Karpas-422 (cell line): ENCODE data around the gene NUP43. TPM values are rescaled to one million over a fixed set of nuclear protein-coding genes. Genes with fewer than 3 reads are reported as not detected.
"Not testable (repeated sequence)": the region's sequence is repeated elsewhere in the genome, so short reads cannot be mapped to it uniquely, and the experiment has no call there.

Experiments used
- DNase-seq: peaks from one replicate; pipeline ENCODE4 v3.0.0-alpha.2; 2015
- H2AFZ ChIP-seq: fragments of 200-600 bp; sonication (generic); 2 replicates; pipeline ENCODE4 v1.6.1; 2014; ENCODE audit warnings: antibody characterized with exemption, low read length, mixed read lengths
- H3K27ac ChIP-seq: fragments of 200-600 bp; sonication (generic); 2 replicates; pipeline ENCODE4 v1.5.1; 2014; ENCODE audit warnings: mild to moderate bottlenecking, low read length, moderate library complexity
- H3K27me3 ChIP-seq: fragments of 200-600 bp; sonication (generic); 2 replicates; pipeline ENCODE4 v1.6.1; 2014; ENCODE audit warnings: low read length, mixed read lengths
- H3K36me3 ChIP-seq: fragments of 200-600 bp; sonication (generic); 2 replicates; pipeline ENCODE4 v1.6.1; 2014; ENCODE audit warnings: low read length, mixed read lengths; ENCODE audit not compliant: insufficient read depth
- H3K4me1 ChIP-seq: fragments of 200-600 bp; sonication (generic); 2 replicates; pipeline ENCODE4 v1.6.1; 2014; ENCODE audit warnings: mild to moderate bottlenecking, low read length, mixed read lengths
- H3K4me2 ChIP-seq: fragments of 200-600 bp; sonication (generic); 2 replicates; pipeline ENCODE4 v1.6.1; 2014; ENCODE audit warnings: low read length, low read depth, mild to moderate bottlenecking; ENCODE audit not compliant: poor library complexity, severe bottlenecking
- H3K4me3 ChIP-seq: fragments of 200-600 bp; sonication (generic); 2 replicates; pipeline ENCODE4 v1.5.1; 2014; ENCODE audit warnings: mild to moderate bottlenecking, antibody characterized with exemption, low read length, mixed read lengths
- H3K79me2 ChIP-seq: fragments of 200-600 bp; sonication (generic); 2 replicates; pipeline ENCODE4 v1.6.1; 2014; ENCODE audit warnings: mild to moderate bottlenecking, low read length, mixed read lengths
- H3K9ac ChIP-seq: fragments of 200-600 bp; sonication (generic); 2 replicates; pipeline ENCODE4 v1.6.0; 2014; ENCODE audit warnings: low read length
- H3K9me2 ChIP-seq: fragments of 200-600 bp; sonication (generic), shearing (Covaris generic); replicated peaks from 2 replicates; pipeline ENCODE4 v1.6.0; 2014; ENCODE audit warnings: mild to moderate bottlenecking, low read length, moderate library complexity; ENCODE audit not compliant: insufficient read depth
- H3K9me3 ChIP-seq: fragments of 300-700, 200-600 bp; sonication (generic); 2 replicates; pipeline ENCODE4 v1.6.1; 2014; ENCODE audit warnings: low read length, mixed read lengths
- H4K20me1 ChIP-seq: fragments of 200-600 bp; sonication (generic); 2 replicates; pipeline ENCODE4 v1.6.1; 2014; ENCODE audit warnings: mild to moderate bottlenecking, antibody characterized with exemption, low read length, low read depth; ENCODE audit not compliant: insufficient read depth
- total RNA-seq: library from RNA; depleted of rRNA; stranded (reverse); fragments of >200 nt; shearing (Covaris generic); gene quantifications from 2 replicates; pipeline ENCODE4 v1.2.3, GENCODE V29; 2014; ENCODE audit warnings: low replicate concordance

The NUP43 gene
- total RNA-seq, 1 experiment from 2014 or later, result 35.7 TPM

- Histone ChIP-seq H3K4me2 (peak overlapping the region; percentile 5), H3K9ac (no peak overlapping the region), H3K27me3 (no peaks in the 10 kb centered on the region), H3K27ac (no peak overlapping the region; the same call in 1 of the 2 replicates), H3K9me2 (no peaks in the 10 kb centered on the region), H3K9me3 (no peaks in the 10 kb centered on the region), H3K36me3 (peaks cover 9% of the 10 kb centered on the region; the same call in 1 of the 2 replicates), H2AFZ (no peak overlapping the region), H3K79me2 (peaks cover 81% of the 10 kb centered on the region), H4K20me1 (peaks cover 24% of the 10 kb centered on the region), H3K4me3 (no peak overlapping the region), H3K4me1 (peaks cover 21% of the 10 kb centered on the region)
- DNase-seq, result peak; percentile 24
Observed at GRCh38 chr6:149752600-149753373, 6.5 kb upstream of the NUP43 start.

GRCh38 chr6:149751920-149752319 is 5.6 kb upstream of the NUP43 start:
- not testable (repeated sequence) for H3K4me2 ChIP-seq, H3K9ac ChIP-seq, H3K27me3 ChIP-seq, H3K9me3 ChIP-seq, H3K4me3 ChIP-seq, H3K9me2 ChIP-seq, H2AFZ ChIP-seq, H3K36me3 ChIP-seq, H3K27ac ChIP-seq
- peaks cover 73% of the 10 kb centered on the region for H3K79me2 ChIP-seq
- H4K20me1 ChIP-seq, result peaks cover 24% of the 10 kb centered on the region
- H3K4me1 ChIP-seq, result peaks cover 22% of the 10 kb centered on the region
- peak; percentile 34 for DNase-seq

- H3K27ac ChIP-seq, result no peak overlapping the region
- H3K9me3 ChIP-seq, result no peaks in the 10 kb centered on the region
- peak; percentile 24 for DNase-seq
- H3K4me1 ChIP-seq, result peaks cover 27% of the 10 kb centered on the region
- H3K9me2 ChIP-seq, result no peaks in the 10 kb centered on the region
- peaks cover 68% of the 10 kb centered on the region for H3K79me2 ChIP-seq
- H3K4me2 ChIP-seq, result peak overlapping the region; percentile 78
- peaks cover 24% of the 10 kb centered on the region for H4K20me1 ChIP-seq
- H3K27me3 ChIP-seq, result no peaks in the 10 kb centered on the region
- peak overlapping the region; percentile 98 for H3K4me3 ChIP-seq
- no peak overlapping the region for H3K9ac ChIP-seq
- H2AFZ ChIP-seq, result no peak overlapping the region
- peaks cover 9% of the 10 kb centered on the region; the same call in 1 of the 2 replicates for H3K36me3 ChIP-seq
Observed at GRCh38 chr6:149751239-149751638, 4.9 kb upstream of the NUP43 start.

- peak overlapping the region; percentile 78 for H3K4me2 ChIP-seq
Observed at GRCh38 chr6:149750136-149750609, 3.8 kb upstream of the NUP43 start.

GRCh38 chr6:149749594-149750135 is 3.3 kb upstream of the NUP43 start, which contains the start of gene PCMT1:
PCMT1 (plus strand) TSS chr6:149749741; CDS start chr6:149749902, 161 bp downstream.
- H3K9me2 ChIP-seq, result no peaks in the 10 kb centered on the region
- H3K4me3 ChIP-seq, result peak within 1 kb of the TSS; percentile 98
- H2AFZ ChIP-seq, result peak within 1 kb of the TSS; percentile 75
- peaks cover 20% of the 10 kb centered on the region for H4K20me1 ChIP-seq
- peak within 1 kb of the TSS; percentile 78 for H3K4me2 ChIP-seq
- H3K27ac ChIP-seq, result peak within 1 kb of the TSS; percentile 76
- H3K9me3 ChIP-seq, result no peaks in the 10 kb centered on the region
- peaks cover 35% of the 10 kb centered on the region for H3K4me1 ChIP-seq
- H3K79me2 ChIP-seq, result peaks cover 67% of the 10 kb centered on the region
- peak; percentile 97 for DNase-seq
- H3K36me3 ChIP-seq, result peaks cover 9% of the 10 kb centered on the region; the same call in 1 of the 2 replicates
- H3K27me3 ChIP-seq, result no peaks in the 10 kb centered on the region
- H3K9ac ChIP-seq, result peak within 1 kb of the TSS; percentile 99

More at GRCh38 chr6:149750136-149750609, 3.8 kb upstream of the NUP43 start:
- Histone ChIP-seq H2AFZ (peak overlapping the region; percentile 75), H3K36me3 (peaks cover 9% of the 10 kb centered on the region; the same call in 1 of the 2 replicates), H3K9me3 (no peaks in the 10 kb centered on the region), H3K79me2 (peaks cover 68% of the 10 kb centered on the region), H3K4me3 (peak overlapping the region; percentile 98), H3K4me1 (peaks cover 31% of the 10 kb centered on the region), H3K9me2 (no peaks in the 10 kb centered on the region), H3K27me3 (no peaks in the 10 kb centered on the region), H4K20me1 (peaks cover 20% of the 10 kb centered on the region), H3K27ac (peak overlapping the region; percentile 76), H3K9ac (peak overlapping the region; percentile 99)
- peak; percentile 91 for DNase-seq

- peaks cover 35% of the 10 kb centered on the region for H3K4me1 ChIP-seq
- H3K36me3 ChIP-seq, H3K9me3 ChIP-seq, H3K27me3 ChIP-seq, H3K27ac ChIP-seq, H2AFZ ChIP-seq, DNase-seq, H3K9me2 ChIP-seq: not testable (repeated sequence)
- H4K20me1 ChIP-seq, result peaks cover 15% of the 10 kb centered on the region
- peaks cover 67% of the 10 kb centered on the region for H3K79me2 ChIP-seq
- peak overlapping the region; percentile 78 for H3K4me2 ChIP-seq
- H3K4me3 ChIP-seq, result peak overlapping the region; percentile 98
- peak overlapping the region; percentile 99 for H3K9ac ChIP-seq
Observed at GRCh38 chr6:149749082-149749593, 2.8 kb upstream of the NUP43 start.

- Histone ChIP-seq H3K4me3 (peak overlapping the region; percentile 78), H3K4me2 (peak overlapping the region; percentile 95), H3K9ac (peak overlapping the region; percentile 78), H3K4me1 (peaks cover 18% of the 10 kb centered on the region), H3K36me3 (peaks cover 14% of the 10 kb centered on the region; the same call in 1 of the 2 replicates), H3K79me2 (peaks cover 42% of the 10 kb centered on the region)
- H3K27ac ChIP-seq, DNase-seq, H3K27me3 ChIP-seq, H2AFZ ChIP-seq, H3K9me3 ChIP-seq, H4K20me1 ChIP-seq, H3K9me2 ChIP-seq: not testable (repeated sequence)
Observed at GRCh38 chr6:149745252-149745651, 1.1 kb downstream of the NUP43 start.

- Histone ChIP-seq H3K27ac (no peak overlapping the region), H4K20me1 (no peaks in the 10 kb centered on the region), H3K4me2 (no peak overlapping the region), H3K9ac (no peak overlapping the region), H3K36me3 (peaks cover 32% of the 10 kb centered on the region), H2AFZ (no peak overlapping the region), H3K79me2 (0 out of 2 replicates have a peak, but pooled peaks cover 3% of the 10 kb centered on the region), H3K4me1 (no peaks in the 10 kb centered on the region), H3K9me2 (no peaks in the 10 kb centered on the region), H3K9me3 (no peaks in the 10 kb centered on the region), H3K27me3 (no peaks in the 10 kb centered on the region), H3K4me3 (no peak overlapping the region)
- DNase-seq, result no peak
Observed at GRCh38 chr6:149734915-149735314, 11.4 kb downstream of the NUP43 start.
